AG08396 (cell line): ENCODE results near the gene CCDC61.

Experiments used
- DNase-seq: peaks from one replicate; pipeline ENCODE4 v3.0.0; 2012; ENCODE audit warnings: low spot score, mixed read lengths

Gene CCDC61

GRCh38 chr19:46042252-46042883 is 47.1 kb downstream of the CCDC61 start:
- DNase-seq, result no peak

- DNase-seq, result no peak
Observed at GRCh38 chr19:46043519-46043918, 48.3 kb downstream of the CCDC61 start.

- DNase-seq, result no peak
Observed at GRCh38 chr19:46049597-46049996, 54.3 kb downstream of the CCDC61 start.

GRCh38 chr19:46052896-46053295 is 57.6 kb downstream of the CCDC61 start:
- no peak for DNase-seq

GRCh38 chr19:46056536-46056935 is 61.3 kb downstream of the CCDC61 start:
- DNase-seq, result no peak

- DNase-seq, result no peak
Observed at GRCh38 chr19:46058778-46059177, 63.5 kb downstream of the CCDC61 start.

- no peak for DNase-seq
Observed at GRCh38 chr19:46060012-46060411, 64.7 kb downstream of the CCDC61 start.

GRCh38 chr19:46063201-46063600 is 67.9 kb downstream of the CCDC61 start:
- no peak for DNase-seq

- DNase-seq, result no peak
Observed at GRCh38 chr19:46065486-46066071, 70.3 kb downstream of the CCDC61 start.

GRCh38 chr19:46066471-46066870 is 71.2 kb downstream of the CCDC61 start:
- no peak for DNase-seq

- no peak for DNase-seq
Observed at GRCh38 chr19:46067691-46068090, 72.4 kb downstream of the CCDC61 start.
